LoVo (cell line): ENCODE data around the gene MUC5AC.
A peak's percentile ranks its signal among the peaks of the same experiment; 100 is the strongest.
"Not testable (repeated sequence)": the region's sequence is repeated elsewhere in the genome, so short reads cannot be mapped to it uniquely, and the experiment has no call there.

Experiments
- DNase-seq: peaks from one replicate; pipeline ENCODE4 v3.0.0-alpha.2; 2016; ENCODE audit warnings: low spot score

MUC5AC gene

DNA sequence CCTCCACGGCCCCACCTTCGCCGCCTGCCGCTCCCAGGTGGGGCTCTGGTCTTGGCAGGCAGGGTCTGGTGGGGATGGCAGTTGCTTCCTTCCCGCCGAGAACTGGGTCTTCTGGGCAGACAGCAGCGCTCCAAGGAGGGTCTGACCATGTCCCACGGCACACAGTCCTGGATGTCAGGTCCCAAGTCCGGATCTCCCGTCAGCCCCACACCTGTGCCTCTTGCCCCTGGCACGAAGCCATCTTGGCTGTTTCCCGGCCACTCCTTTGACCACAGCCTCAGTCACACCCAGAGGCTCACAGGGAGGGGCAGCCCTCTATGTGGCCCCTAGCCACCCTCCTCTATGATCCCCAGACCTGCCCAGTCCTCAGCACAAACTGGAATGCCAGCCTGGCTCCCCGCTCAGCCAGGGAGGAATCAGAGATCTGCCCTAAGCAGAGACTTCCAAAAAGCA lies 79.4 kb downstream of the MUC5AC start:
- peak; percentile 70 for DNase-seq

- no peak for DNase-seq
Measured at GRCh38 chr11:1237851-1238250, 80.1 kb downstream of the MUC5AC start.

- peak; percentile 39 for DNase-seq
Measured at GRCh38 chr11:1238767-1239595, 81.2 kb downstream of the MUC5AC start.

DNA sequence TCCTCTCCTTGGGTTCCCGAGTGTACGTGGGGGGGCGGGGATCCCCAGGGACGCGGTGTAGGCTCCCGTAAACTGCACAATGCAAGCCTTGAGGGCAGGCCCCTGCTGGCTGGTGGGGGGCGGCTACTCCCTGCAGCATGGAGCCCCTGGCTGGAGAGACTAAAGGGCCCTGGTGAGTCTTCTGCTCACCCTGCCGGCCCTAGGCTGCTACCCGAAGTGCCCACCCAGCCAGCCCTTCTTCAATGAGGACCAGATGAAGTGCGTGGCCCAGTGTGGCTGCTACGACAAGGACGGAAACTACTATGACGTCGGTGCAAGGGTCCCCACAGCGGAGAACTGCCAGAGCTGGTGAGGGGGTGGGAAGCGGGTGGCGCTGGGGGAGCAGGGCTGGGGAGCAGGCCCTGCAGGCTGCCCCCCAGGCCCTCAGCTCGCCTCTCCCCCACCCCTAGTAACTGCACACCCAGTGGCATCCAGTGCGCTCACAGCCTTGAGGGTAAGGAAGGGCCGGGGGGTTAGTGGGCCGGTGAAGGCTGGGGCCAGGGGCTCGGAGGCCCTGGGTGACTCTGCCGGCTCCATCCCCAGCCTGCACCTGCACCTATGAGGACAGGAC lies 81.9 kb downstream of the MUC5AC start:
- no peak for DNase-seq

- no peak for DNase-seq
Measured at GRCh38 chr11:1240771-1241170, 83.0 kb downstream of the MUC5AC start.

DNA sequence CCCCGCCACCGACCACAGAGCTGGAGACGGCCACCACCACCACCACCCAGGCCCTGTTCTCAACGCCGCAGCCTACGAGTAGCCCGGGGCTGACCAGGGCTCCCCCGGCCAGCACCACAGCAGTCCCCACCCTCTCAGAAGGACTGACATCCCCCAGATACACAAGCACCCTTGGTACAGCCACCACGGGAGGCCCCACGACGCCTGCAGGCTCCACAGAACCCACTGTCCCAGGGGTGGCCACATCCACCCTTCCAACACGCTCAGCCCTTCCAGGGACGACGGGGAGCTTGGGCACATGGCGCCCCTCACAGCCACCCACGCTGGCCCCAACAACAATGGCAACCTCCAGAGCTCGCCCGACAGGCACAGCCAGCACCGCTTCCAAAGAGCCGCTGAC lies 84.0 kb downstream of the MUC5AC start:
- no peak for DNase-seq

GRCh38 chr11:1242289-1242688 lies 84.5 kb downstream of the MUC5AC start:
- DNase-seq = no peak

GRCh38 chr11:1242751-1243150 lies 85.0 kb downstream of the MUC5AC start:
- not testable (repeated sequence) for DNase-seq

DNA sequence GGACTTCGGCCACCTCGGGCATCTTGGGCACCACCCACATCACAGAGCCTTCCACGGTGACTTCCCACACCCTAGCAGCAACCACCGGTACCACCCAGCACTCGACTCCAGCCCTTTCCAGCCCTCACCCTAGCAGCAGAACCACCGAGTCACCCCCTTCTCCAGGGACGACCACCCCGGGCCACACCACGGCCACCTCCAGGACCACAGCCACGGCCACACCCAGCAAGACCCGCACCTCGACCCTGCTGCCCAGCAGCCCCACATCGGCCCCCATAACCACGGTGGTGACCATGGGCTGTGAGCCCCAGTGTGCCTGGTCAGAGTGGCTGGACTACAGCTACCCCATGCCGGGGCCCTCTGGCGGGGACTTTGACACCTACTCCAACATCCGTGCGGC lies 85.8 kb downstream of the MUC5AC start:
- DNase-seq = not testable (repeated sequence)

GRCh38 chr11:1244557-1244956 lies 86.8 kb downstream of the MUC5AC start:
- not testable (repeated sequence) for DNase-seq

DNA sequence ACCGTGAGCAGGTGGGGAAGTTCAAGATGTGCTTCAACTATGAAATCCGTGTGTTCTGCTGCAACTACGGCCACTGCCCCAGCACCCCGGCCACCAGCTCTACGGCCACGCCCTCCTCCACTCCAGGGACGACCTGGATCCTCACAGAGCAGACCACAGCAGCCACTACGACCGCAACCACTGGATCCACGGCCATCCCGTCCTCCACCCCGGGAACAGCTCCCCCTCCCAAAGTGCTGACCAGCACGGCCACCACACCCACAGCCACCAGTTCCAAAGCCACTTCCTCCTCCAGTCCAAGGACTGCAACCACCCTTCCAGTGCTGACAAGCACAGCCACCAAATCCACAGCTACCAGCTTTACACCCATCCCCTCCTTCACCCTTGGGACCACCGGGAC lies 88.0 kb downstream of the MUC5AC start:
- not testable (repeated sequence) for DNase-seq

- DNase-seq = not testable (repeated sequence)
Measured at GRCh38 chr11:1246301-1246700, 88.5 kb downstream of the MUC5AC start.

- DNase-seq = not testable (repeated sequence)
Measured at GRCh38 chr11:1247026-1247425, 89.3 kb downstream of the MUC5AC start.

DNA sequence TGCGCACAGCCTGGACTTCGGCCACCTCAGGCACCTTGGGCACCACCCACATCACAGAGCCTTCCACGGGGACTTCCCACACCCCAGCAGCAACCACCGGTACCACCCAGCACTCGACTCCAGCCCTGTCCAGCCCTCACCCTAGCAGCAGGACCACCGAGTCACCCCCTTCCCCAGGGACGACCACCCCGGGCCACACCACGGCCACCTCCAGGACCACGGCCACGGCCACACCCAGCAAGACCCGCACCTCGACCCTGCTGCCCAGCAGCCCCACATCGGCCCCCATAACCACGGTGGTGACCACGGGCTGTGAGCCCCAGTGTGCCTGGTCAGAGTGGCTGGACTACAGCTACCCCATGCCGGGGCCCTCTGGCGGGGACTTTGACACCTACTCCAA lies 91.2 kb downstream of the MUC5AC start:
- not testable (repeated sequence) for DNase-seq

DNA sequence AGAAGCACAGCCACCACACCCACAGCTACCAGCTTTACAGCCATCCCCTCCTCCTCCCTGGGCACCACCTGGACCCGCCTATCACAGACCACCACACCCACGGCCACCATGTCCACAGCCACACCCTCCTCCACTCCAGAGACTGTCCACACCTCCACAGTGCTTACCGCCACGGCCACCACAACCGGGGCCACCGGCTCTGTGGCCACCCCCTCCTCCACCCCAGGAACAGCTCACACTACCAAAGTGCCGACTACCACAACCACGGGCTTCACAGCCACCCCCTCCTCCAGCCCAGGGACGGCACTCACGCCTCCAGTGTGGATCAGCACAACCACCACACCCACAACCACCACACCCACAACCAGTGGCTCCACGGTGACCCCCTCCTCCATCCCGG lies 92.7 kb downstream of the MUC5AC start:
- DNase-seq = not testable (repeated sequence)
